NCI-H226 (cell line): Measurements from ENCODE around the gene TTLL3.
A peak's percentile ranks its signal among the peaks of the same experiment; 100 is the strongest.
"Not testable (repeated sequence)": the region's sequence is repeated elsewhere in the genome, so short reads cannot be mapped to it uniquely, and the experiment has no call there.

Experiments used
- DNase-seq: peaks from one replicate; pipeline ENCODE4 v3.0.0-alpha.2; 2015

Gene TTLL3

GRCh38 chr3:9809615-9810432, at the start of gene TTLL3:
Gene TTLL3, plus strand, starts transcription at chr3:9810262. Its CDS starts 400 bp downstream, at chr3:9810662.
- DNase-seq = peak; percentile 79

- no peak for DNase-seq
Observed at GRCh38 chr3:9760779-9761505, 49.1 kb upstream of the TTLL3 start.

- DNase-seq = no peak
Observed at GRCh38 chr3:9761919-9762318, 48.1 kb upstream of the TTLL3 start.

- DNase-seq = no peak
Observed at GRCh38 chr3:9762871-9763270, 47.2 kb upstream of the TTLL3 start.

- no peak for DNase-seq
Observed at GRCh38 chr3:9765865-9766264, 44.2 kb upstream of the TTLL3 start.

GRCh38 chr3:9767418-9767817, 42.6 kb upstream of the TTLL3 start:
- no peak for DNase-seq

- DNase-seq = no peak
Observed at GRCh38 chr3:9768141-9768775, 41.8 kb upstream of the TTLL3 start.

- no peak for DNase-seq
Observed at GRCh38 chr3:9769012-9769411, 41.0 kb upstream of the TTLL3 start.

GRCh38 chr3:9769426-9770275, 40.4 kb upstream of the TTLL3 start, which contains the start of gene CAMK1:
Gene CAMK1, minus strand, starts transcription at chr3:9769947. Its CDS starts 2,198 bp downstream, at chr3:9767749.
- DNase-seq = peak; percentile 63

GRCh38 chr3:9770276-9770812, 39.7 kb upstream of the TTLL3 start:
- no peak for DNase-seq

GRCh38 chr3:9771007-9771406, 39.1 kb upstream of the TTLL3 start:
- not testable (repeated sequence) for DNase-seq

GRCh38 chr3:9776896-9777693, 33.0 kb upstream of the TTLL3 start:
- no peak for DNase-seq

GRCh38 chr3:9777694-9778021, 32.4 kb upstream of the TTLL3 start:
- no peak for DNase-seq

- no peak for DNase-seq
Observed at GRCh38 chr3:9778143-9779074, 31.7 kb upstream of the TTLL3 start.

- no peak for DNase-seq
Observed at GRCh38 chr3:9779075-9779593, 30.9 kb upstream of the TTLL3 start.

GRCh38 chr3:9779721-9780457, 30.2 kb upstream of the TTLL3 start:
- no peak for DNase-seq

- DNase-seq = no peak
Observed at GRCh38 chr3:9780458-9780812, 29.6 kb upstream of the TTLL3 start.

GRCh38 chr3:9780910-9781309, 29.2 kb upstream of the TTLL3 start:
- no peak for DNase-seq

- no peak for DNase-seq
Observed at GRCh38 chr3:9781551-9781950, 28.5 kb upstream of the TTLL3 start.
